Forelimb muscle (tissue), 1 donor: ENCODE measurements around the gene CSRP1. TPM values are rescaled to one million over a fixed set of nuclear protein-coding genes. Genes with fewer than 3 reads are reported as not detected.

Experiments
- DNase-seq: peaks from one replicate; pipeline ENCODE4 v3.0.0-alpha.2; 2013; ENCODE audit warnings: low read depth
- polyA plus RNA-seq: library from polyadenylated mRNA; unstranded; fragments of 120-200 nt; gene quantifications from one replicate; pipeline ENCODE4 v1.2.1, GENCODE V29; 2013; ENCODE audit not compliant: insufficient read length

CSRP1 gene
- polyA plus RNA-seq, 1 donor = 28.8 TPM

GRCh38 chr1:201513498-201514243 is 6.7 kb upstream of the CSRP1 start:
- DNase-seq = no peak

- DNase-seq = no peak
Measured at GRCh38 chr1:201511941-201512539, 5.1 kb upstream of the CSRP1 start.

DNA sequence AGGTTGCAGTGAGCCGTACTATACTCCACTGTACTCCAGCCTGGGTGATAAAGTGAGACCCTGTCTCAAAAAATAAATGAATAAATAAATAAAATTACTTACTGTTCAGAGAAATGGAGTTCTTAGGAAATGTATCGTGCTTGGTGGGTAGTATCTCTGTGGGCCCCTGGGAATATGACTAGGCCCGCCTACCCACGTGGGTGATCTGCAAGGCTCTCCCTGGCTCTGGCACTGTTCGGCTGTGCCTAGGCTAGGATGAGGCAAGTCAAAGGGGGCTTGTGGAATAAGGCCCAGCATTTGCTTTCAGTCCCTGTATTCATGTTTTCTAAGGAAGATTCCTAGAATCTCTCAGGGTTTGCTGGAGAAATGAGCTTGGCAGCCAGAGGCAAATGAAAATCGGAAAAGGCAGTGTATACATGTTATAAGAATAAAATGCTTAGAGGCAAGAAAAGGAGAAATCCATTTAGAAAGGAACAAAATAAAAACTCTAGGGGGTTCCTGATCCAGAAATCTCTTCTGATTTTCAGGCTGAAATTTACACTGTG is 4.5 kb upstream of the CSRP1 start:
- no peak for DNase-seq

- DNase-seq = no peak
Measured at GRCh38 chr1:201510734-201511133, 3.8 kb upstream of the CSRP1 start.

- DNase-seq = no peak
Measured at GRCh38 chr1:201509601-201510374, 2.9 kb upstream of the CSRP1 start.

- DNase-seq = no peak
Measured at GRCh38 chr1:201508809-201509208, 1.9 kb upstream of the CSRP1 start.

- no peak for DNase-seq
Measured at GRCh38 chr1:201507360-201507675, 395 bp upstream of the CSRP1 start.

GRCh38 chr1:201506092-201506491 is 831 bp downstream of the CSRP1 start:
- no peak for DNase-seq

DNA sequence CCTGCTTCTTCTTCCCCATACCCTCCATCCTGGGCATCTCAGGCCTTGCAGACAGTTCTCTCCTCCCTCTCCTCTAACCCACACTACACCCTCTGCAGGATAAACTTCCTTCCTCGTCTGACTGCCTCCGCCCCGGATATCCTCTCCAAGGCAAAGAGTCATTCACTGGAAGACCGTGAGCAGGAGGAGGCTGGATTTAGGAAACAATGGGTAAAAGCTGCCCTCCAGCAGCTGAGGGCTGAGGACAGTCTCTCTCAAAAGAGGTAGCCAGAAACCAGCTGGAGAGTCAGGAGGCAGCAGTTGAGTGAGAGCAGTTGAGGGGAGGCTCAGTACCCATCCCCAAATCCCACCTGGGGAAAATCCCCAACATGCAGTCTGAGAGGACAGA is 1.4 kb downstream of the CSRP1 start:
- no peak for DNase-seq

- DNase-seq = no peak
Measured at GRCh38 chr1:201504799-201505502, 2.0 kb downstream of the CSRP1 start.

- DNase-seq = no peak
Measured at GRCh38 chr1:201504179-201504631, 2.7 kb downstream of the CSRP1 start.

DNA sequence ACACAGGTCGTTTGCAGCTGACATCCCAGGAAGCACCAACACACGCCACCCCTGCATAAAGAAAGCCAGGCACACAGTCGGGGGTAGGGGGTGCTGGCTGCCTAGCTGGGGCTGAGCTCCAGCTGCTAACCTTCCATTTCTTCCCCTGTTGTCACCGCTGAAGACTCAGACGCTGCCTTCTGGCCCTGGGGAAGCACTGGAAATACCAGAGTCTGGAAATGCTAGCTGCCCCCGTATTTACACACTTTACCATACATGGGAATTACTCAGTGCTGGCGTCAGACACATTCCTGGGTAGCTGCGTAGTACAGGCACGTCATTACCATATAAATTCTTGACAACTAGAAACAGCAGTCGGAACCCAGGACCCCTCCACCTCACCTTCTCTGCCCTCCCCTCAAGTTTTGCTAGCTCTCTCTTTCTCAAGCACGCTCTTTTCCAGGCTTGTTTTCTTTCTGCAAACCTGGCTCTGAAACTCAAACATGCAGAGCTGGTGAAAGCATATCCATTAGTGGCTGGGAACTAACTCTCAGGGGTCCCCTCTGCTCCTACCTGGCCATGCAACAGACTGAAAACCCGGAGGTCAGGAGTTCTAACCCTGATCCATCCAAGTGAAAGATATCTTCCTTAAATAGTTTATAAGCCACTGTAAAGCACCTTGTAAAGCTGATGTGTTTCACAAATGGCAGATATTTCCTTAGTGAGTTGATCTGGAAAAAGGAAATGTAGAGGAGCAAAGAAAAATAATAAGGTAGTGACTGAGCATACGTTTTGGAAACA is 3.3 kb downstream of the CSRP1 start:
- DNase-seq = no peak

- no peak for DNase-seq
Measured at GRCh38 chr1:201502511-201502857, 4.4 kb downstream of the CSRP1 start.

DNA sequence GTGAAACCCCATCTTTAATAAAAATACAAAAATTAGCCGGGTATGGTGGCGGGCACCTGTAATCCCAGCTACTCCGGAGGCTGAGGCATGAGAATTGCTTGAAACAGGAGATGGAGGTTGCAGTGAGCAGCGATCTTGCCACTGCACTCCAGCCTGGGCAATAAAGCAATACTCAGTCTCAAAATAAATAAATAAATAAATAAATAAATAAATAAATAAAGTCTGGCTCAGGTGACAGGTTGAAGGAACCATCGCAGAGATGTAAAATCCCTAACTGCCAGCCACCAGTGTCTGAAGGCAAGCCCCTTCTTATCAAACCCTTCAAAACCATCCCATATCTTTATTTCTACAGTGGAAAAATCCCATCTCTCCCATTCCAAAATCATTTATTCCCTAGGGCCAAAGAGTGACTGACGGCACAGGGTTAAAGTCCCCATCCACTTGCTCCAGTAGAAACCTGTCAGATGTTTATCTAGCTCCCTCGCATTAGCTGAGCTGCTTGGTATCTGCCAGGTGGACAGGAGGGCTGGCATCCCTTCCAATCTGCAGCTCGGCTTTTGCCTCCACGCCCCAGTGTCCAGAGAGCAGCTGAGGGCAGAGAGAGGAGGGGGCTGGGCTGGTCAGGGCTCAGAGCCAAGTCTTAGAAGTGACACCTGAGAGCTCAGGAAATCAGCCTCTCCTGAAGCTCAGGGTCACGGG is 5.0 kb downstream of the CSRP1 start:
- no peak for DNase-seq

DNA sequence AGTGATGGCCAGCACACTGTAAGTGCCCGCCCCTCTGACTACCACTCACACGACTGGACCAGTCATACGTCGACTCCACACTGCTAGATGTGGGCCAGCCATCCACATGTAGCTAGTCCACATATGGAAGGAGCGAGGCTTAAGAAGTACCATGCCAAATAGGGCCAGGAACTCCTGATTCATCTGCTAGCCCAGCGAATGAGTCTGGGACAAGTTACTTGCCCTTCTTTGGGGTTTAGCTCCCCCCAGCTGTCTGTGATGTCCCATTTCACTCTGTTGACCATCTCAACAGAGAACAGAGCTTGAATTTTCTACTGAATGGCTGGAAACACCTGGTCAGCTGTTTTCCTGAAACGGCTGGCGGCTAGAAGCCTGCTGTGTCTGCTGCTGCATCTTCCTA is 5.8 kb downstream of the CSRP1 start:
- DNase-seq = no peak

DNA sequence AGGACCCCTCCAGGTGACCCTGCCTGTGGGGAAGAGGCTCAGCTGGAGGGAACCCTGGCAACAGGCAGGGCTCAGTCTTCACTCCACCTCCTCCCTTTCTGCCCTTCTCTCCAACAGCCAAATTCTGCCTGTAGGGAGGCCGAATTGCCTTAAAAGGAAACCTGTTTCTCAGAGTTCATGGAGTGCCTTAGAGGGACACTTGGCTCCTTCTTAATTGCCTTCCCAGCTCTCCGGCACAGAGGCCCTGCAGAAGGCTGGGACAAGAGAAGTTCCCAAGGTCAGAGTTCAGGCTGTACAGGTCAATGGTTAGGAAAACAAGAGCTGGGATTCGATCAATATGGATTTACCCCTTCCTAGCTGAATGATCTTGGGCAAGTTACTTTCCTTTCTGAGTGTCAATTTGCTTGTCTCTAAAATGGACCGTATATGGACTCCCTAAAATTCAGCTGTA is 6.2 kb downstream of the CSRP1 start:
- no peak for DNase-seq

DNA sequence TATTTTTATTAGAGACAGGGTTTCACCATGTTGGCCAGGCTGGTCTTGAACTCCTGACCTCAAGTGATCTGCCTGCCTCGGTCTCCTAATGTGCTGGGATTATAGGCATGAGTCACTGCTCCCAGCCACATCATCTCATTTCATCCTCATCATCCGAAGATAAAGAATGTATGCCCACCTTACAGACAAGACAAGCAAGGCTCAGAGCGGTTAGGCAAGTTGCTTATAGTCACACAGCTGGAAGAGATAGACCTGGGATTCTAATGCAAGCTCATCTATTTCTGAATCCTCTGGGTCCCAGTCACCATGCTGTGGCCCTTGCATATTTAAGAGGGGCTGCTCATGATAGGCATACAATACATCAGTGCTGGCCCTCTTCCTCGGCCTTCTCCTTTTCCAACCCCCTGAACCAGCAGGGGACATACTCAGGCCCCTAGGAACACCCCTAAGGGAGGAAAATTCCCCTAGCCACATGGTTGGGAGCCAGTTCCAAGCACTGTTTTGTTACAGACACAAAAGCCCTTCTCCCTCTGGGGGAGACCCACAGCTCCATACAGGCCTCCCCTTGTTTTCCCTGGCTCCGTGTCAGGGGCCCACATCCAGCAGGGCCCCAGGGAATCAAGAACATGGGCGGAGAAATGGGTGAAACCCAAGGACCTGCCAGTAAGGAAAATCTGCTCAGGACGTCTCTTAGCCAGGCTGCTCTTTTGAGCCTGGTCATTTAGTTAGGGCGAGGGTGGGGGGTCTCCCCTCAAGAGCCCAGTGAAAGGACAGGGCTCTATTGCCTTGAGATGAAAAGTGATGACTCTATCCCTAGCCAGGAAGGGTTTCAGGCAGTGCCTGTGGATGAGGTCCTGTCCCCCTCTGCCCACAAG is 6.9 kb downstream of the CSRP1 start:
- DNase-seq = no peak

DNA sequence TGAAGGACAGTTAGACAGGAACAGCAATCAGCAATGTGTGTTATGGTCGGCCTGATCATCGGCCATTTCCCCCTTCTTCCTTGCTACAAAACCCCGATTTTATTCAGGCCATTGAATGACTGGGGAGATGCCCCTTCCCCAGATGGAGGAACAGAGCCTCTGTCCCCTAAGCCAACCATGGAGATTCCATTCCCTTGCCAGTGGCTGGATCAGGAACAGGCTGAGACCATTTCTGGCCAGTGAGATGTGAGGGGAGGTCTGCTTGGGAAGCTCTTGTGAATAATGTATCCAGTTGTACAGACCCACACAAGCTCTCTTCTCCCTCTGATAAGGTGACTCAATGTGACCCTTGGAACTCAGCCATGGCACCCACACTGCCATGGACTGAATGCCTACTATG is 7.7 kb downstream of the CSRP1 start:
- DNase-seq = no peak

DNA sequence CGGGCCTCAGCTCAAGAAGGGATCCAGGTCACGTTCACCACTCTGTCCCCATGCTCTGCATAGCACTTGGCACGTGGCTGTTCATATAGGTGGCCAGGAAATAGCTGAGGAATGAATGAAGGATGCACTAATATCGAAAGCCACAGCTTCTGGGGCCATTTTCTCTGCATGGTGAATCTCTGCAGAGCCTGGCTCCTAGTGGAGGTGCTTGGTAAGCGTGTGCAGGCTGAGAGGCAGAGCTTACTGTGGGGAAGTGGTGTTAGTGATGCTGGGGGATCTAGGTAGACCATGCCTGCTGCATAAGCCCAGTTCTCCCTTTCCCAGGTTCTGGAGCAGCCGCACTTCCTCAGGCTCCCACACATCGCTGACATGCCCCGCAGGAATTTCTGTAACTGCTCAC is 8.3 kb downstream of the CSRP1 start:
- DNase-seq = no peak
